CD4-positive, alpha-beta T cell (primary cell): ENCODE data around the gene RGMA. TPM values are rescaled to one million over a fixed set of nuclear protein-coding genes. Genes with fewer than 3 reads are reported as not detected.

Experiments
- ATAC-seq: fragments of 200-7000 bp; cut with Tn5 transposase; one replicate; pipeline ENCODE4 v1.10.0; 2022; ENCODE audit warnings: mild to moderate bottlenecking; ENCODE audit not compliant: poor library complexity
- CTCF ChIA-PET: fragments of 350-600 bp; sonication (Branson Sonifier 250); formaldehyde crosslinking; loops from one replicate; lab custom pipeline; 2021; ENCODE audit warnings: antibody characterized with exemption, inconsistent platforms; lab: Charles Lee
- POLR2A ChIA-PET: fragments of 350-600 bp; sonication (Branson Sonifier 250); formaldehyde crosslinking; loops from one replicate; lab custom pipeline; 2021; ENCODE audit warnings: antibody characterized with exemption, inconsistent platforms; lab: Charles Lee
- DNase-seq, 14 experiments: peaks; one replicate each; pipeline ENCODE4 v3.0.0-alpha.2; 2013 to 2020; ENCODE audit warnings: mixed read lengths in 2 of 14
- H3K27ac ChIP-seq, 2 donors: one replicate each; pipeline versions ENCODE4 v1.5.1 to v1.7.0; 2013; ENCODE audit warnings: low read length in 2 of 2, low read depth in 1 of 2, mild to moderate bottlenecking in 1 of 2
- H3K27me3 ChIP-seq, 2 experiments: 1 replicate in 1 of 2; 2 replicates in 1 of 2; pipeline versions ENCODE4 v1.6.1 to v1.7.0; 2013; ENCODE audit warnings: low read length in 2 of 2, control low read depth in 1 of 2, mild to moderate bottlenecking in 1 of 2, moderate library complexity in 1 of 2; ENCODE audit not compliant: insufficient read depth in 2 of 2, control insufficient read depth in 1 of 2
- H3K36me3 ChIP-seq: one replicate; pipeline ENCODE4 v1.6.1; 2013; ENCODE audit warnings: low read length, control low read depth; ENCODE audit not compliant: insufficient read depth
- H3K4me1 ChIP-seq: one replicate; pipeline ENCODE4 v1.6.1; 2013; ENCODE audit warnings: low read length, control low read depth; ENCODE audit not compliant: insufficient read depth
- H3K4me3 ChIP-seq: one replicate; pipeline ENCODE4 v1.5.1; 2013; ENCODE audit warnings: mild to moderate bottlenecking, low read length, moderate library complexity
- H3K9me3 ChIP-seq, 2 experiments: 1 replicate in 1 of 2; 2 replicates in 1 of 2; pipeline versions ENCODE4 v1.6.1 to v1.7.0; 2013; ENCODE audit warnings: low read length in 2 of 2, mild to moderate bottlenecking in 2 of 2, control low read depth in 1 of 2, moderate library complexity in 1 of 2; ENCODE audit not compliant: control insufficient read depth in 1 of 2, insufficient read depth in 1 of 2
- H3K27ac Mint-ChIP-seq: one replicate; pipeline ENCODE4 v1.8.0; 2020; ENCODE audit warnings: mixed read lengths
- H3K27me3 Mint-ChIP-seq: one replicate; pipeline ENCODE4 v1.8.0; 2021; ENCODE audit warnings: mixed read lengths
- H3K36me3 Mint-ChIP-seq: one replicate; pipeline ENCODE4 v1.8.0; 2021; ENCODE audit warnings: low read depth, mixed read lengths
- H3K4me1 Mint-ChIP-seq: one replicate; pipeline ENCODE4 v1.8.0; 2021; ENCODE audit warnings: low read depth, mixed read lengths
- H3K4me3 Mint-ChIP-seq: one replicate; pipeline ENCODE4 v1.8.0; 2020; ENCODE audit warnings: mild to moderate bottlenecking, mixed read lengths
- H3K9me3 Mint-ChIP-seq: one replicate; pipeline ENCODE4 v1.8.0; 2020; ENCODE audit warnings: mixed read lengths
- CTCF ChIP-seq: fragments of 200-600 bp; IDR thresholded peaks from one replicate; pipeline ENCODE4 v1.8.0; 2022; ENCODE audit warnings: antibody characterized with exemption, mild to moderate bottlenecking
- intact Hi-C, 2 experiments: fragments of 100-400 bp; cut with DNase I in 1 of 2; cut with micrococcal nuclease in 1 of 2; formaldehyde crosslinking; loops; one replicate each; pipeline versions ENCODE4 v1.15.1 to v1.9.0; 2023 to 2025; cut with DNase I, micrococcal nuclease
- total RNA-seq, 174 experiments: library from RNA in 2 of 174; stranded (reverse) in 2 of 174; gene quantifications; one replicate each; pipeline ENCODE4 v1.2.3 and lab custom pipeline; 2021 to 2026

RGMA gene
- total RNA-seq, 2 experiments from 2014 or later: not detected

- peaks cover 92% of the 10 kb centered on the region for H3K36me3 ChIP-seq
- no peaks in the 10 kb centered on the region for H3K27me3 Mint-ChIP-seq
- POLR2A ChIA-PET: no interaction called here
- no peak overlapping the region for H3K4me3 Mint-ChIP-seq
- no peaks in the 10 kb centered on the region for H3K27me3 ChIP-seq
- H3K4me1 Mint-ChIP-seq: peaks cover 24% of the 10 kb centered on the region
- DNase-seq (no peak), ATAC-seq (no peak)
- intact Hi-C loops: no loop called here
- CTCF ChIA-PET: interaction anchor here (1.4 to 2.0 kb wide), 2 partner anchors 11 to 45 kb away, joined by 3 to 5 read pairs; no protein-coding TSS in a partner anchor
- no peak overlapping the region for H3K4me3 ChIP-seq
- no peak overlapping the region for H3K27ac ChIP-seq
- H3K36me3 Mint-ChIP-seq: peaks cover 100% of the 10 kb centered on the region
- no peaks in the 10 kb centered on the region for H3K9me3 ChIP-seq
- peaks cover 7% of the 10 kb centered on the region for H3K4me1 ChIP-seq
- no peak for TF ChIP-seq CTCF
- peak overlapping the region; percentile 47 for H3K27ac Mint-ChIP-seq
- no peaks in the 10 kb centered on the region for H3K9me3 Mint-ChIP-seq
Measured at GRCh38 chr15:93001156-93001555, 87.9 kb downstream of the RGMA start.

- H3K4me1 Mint-ChIP-seq: peaks cover 41% of the 10 kb centered on the region
- ChIA-PET POLR2A (interaction anchor here (0.6 to 1.0 kb wide), 2 partner anchors 61 to 76 kb away, joined by 3 read pairs; no protein-coding TSS in a partner anchor), CTCF (interaction anchor here (1.4 kb wide), 1 partner anchor 18 kb away, joined by 3 read pairs; no protein-coding TSS in a partner anchor)
- no peaks in the 10 kb centered on the region for H3K9me3 Mint-ChIP-seq
- Histone ChIP-seq H3K4me3 (no peak overlapping the region), H3K4me1 (peaks cover 7% of the 10 kb centered on the region), H3K36me3 (peaks cover 95% of the 10 kb centered on the region), H3K27me3 (no peaks in the 10 kb centered on the region), H3K27ac (no peak overlapping the region), H3K9me3 (no peaks in the 10 kb centered on the region)
- no peak for TF ChIP-seq CTCF
- peaks cover 97% of the 10 kb centered on the region for H3K36me3 Mint-ChIP-seq
- intact Hi-C loops: loop anchor here in 1 of 2 experiments (10.0 kb wide), 1 partner anchor 203 kb away; no protein-coding TSS in a partner anchor
- no peak for DNase-seq
- H3K27me3 Mint-ChIP-seq: no peaks in the 10 kb centered on the region
- no peak overlapping the region for H3K4me3 Mint-ChIP-seq
- peak overlapping the region; percentile 47 for H3K27ac Mint-ChIP-seq
- ATAC-seq: no peak
Measured at GRCh38 chr15:92997821-92998220, 91.2 kb downstream of the RGMA start.

- H3K4me3 ChIP-seq: no peak overlapping the region
- Mint-ChIP-seq H3K36me3 (peaks cover 96% of the 10 kb centered on the region), H3K4me3 (no peak overlapping the region), H3K27ac (peak overlapping the region; percentile 60), H3K4me1 (peaks cover 60% of the 10 kb centered on the region), H3K27me3 (no peaks in the 10 kb centered on the region), H3K9me3 (no peaks in the 10 kb centered on the region)
- peaks cover 4% of the 10 kb centered on the region for H3K4me1 ChIP-seq
- no peaks in the 10 kb centered on the region for H3K27me3 ChIP-seq
- DNase-seq (no peak), ATAC-seq (no peak)
- ChIA-PET POLR2A (no interaction called here), CTCF (interaction anchor here (0.8 kb wide), 1 partner anchor 37 kb away, joined by 3 read pairs; no protein-coding TSS in a partner anchor)
- H3K27ac ChIP-seq: no peak overlapping the region
- H3K36me3 ChIP-seq: peaks cover 96% of the 10 kb centered on the region
- no peaks in the 10 kb centered on the region for H3K9me3 ChIP-seq
- intact Hi-C loops: loop anchor here (5.0 to 10.0 kb wide), 2 partner anchors 35 to 198 kb away; no protein-coding TSS in a partner anchor
- TF ChIP-seq CTCF: no peak
Measured at GRCh38 chr15:92992720-92993119, 96.3 kb downstream of the RGMA start.
